Natural killer cell (primary cell): ENCODE results near the gene ALDOB. TPM values are rescaled to one million over a fixed set of nuclear protein-coding genes. Genes with fewer than 3 reads are reported as not detected.

Source experiments
- ATAC-seq, 3 donors: fragments of 150-1000 bp in 2 of 3; fragments of 200-7000 bp in 1 of 3; cut with Tn5 transposase; 1 replicate in 1 of 3; 2 replicates in 2 of 3; pipeline ENCODE4 v1.10.0; 2021; ENCODE audit warnings: mild to moderate bottlenecking in 2 of 3, moderate library complexity in 2 of 3
- DNase-seq, 2 donors: peaks; one replicate each; pipeline versions ENCODE4 v3.0.0 to v3.0.0-alpha.2; 2013 to 2021; ENCODE audit warnings: mixed read lengths in 1 of 2
- H3K27ac ChIP-seq: one replicate; pipeline ENCODE4 v1.5.1; 2013; ENCODE audit warnings: mild to moderate bottlenecking, low read length
- H3K27me3 ChIP-seq: one replicate; pipeline ENCODE4 v1.6.1; 2013; ENCODE audit warnings: low read length; ENCODE audit not compliant: control insufficient read depth, insufficient read depth
- H3K36me3 ChIP-seq: one replicate; pipeline ENCODE4 v1.6.1; 2013; ENCODE audit warnings: low read length; ENCODE audit not compliant: control insufficient read depth, insufficient read depth
- H3K4me1 ChIP-seq: one replicate; pipeline ENCODE4 v1.6.1; 2013; ENCODE audit warnings: low read length; ENCODE audit not compliant: control insufficient read depth, insufficient read depth
- H3K4me3 ChIP-seq: one replicate; pipeline ENCODE4 v1.5.1; 2013; ENCODE audit warnings: low read length
- H3K9me3 ChIP-seq: one replicate; pipeline ENCODE4 v1.6.1; 2013; ENCODE audit warnings: low read length; ENCODE audit not compliant: control insufficient read depth, insufficient read depth
- H3K27ac Mint-ChIP-seq, 2 donors: one replicate each; pipeline ENCODE4 v1.8.0; 2022; ENCODE audit warnings: mild to moderate bottlenecking in 2 of 2, mixed read lengths in 2 of 2, moderate library complexity in 1 of 2
- H3K27me3 Mint-ChIP-seq, 2 donors: one replicate each; pipeline ENCODE4 v1.8.0; 2022; ENCODE audit warnings: low read depth in 2 of 2, mixed read lengths in 2 of 2
- H3K36me3 Mint-ChIP-seq: one replicate; pipeline ENCODE4 v1.8.0; 2022; ENCODE audit warnings: mixed read lengths
- H3K4me1 Mint-ChIP-seq, 2 donors: one replicate each; pipeline ENCODE4 v1.8.0; 2022; ENCODE audit warnings: mixed read lengths in 2 of 2
- H3K4me3 Mint-ChIP-seq: one replicate; pipeline ENCODE4 v1.8.0; 2022; ENCODE audit warnings: mild to moderate bottlenecking, moderate library complexity, mixed read lengths
- H3K9me3 Mint-ChIP-seq, 2 donors: one replicate each; pipeline ENCODE4 v1.8.0; 2022; ENCODE audit warnings: mixed read lengths in 2 of 2
- WGBS: methylation state at CpG from one replicate; pipeline ENCODE4 v1.1.7; 2013; ENCODE audit warnings: missing lambda C conversion rate; ENCODE audit not compliant: insufficient coverage; 5-methylcytosine and 5-hydroxymethylcytosine counted together
- intact Hi-C: fragments of 100-400 bp; cut with micrococcal nuclease; formaldehyde crosslinking; loops from one replicate; pipeline ENCODE4 v1.14.2; 2022
- total RNA-seq, 4 donors: library from RNA; stranded (reverse); fragments of 120-200 nt in 1 of 4; gene quantifications; one replicate each; pipeline versions ENCODE4 v1.2.3 to v1.2.4, GENCODE V29; 2013 to 2022
- TF ChIP-seq, protein P1 (sequence below): fragments of 200-600 bp; IDR thresholded peaks from one replicate; pipeline ENCODE4 v1.8.0; 2022; ENCODE audit warnings: antibody characterized with exemption

The ALDOB gene
- total RNA-seq, 3 donors from 2014 or later (not counting 1 experiment from before 2014, with no cell fraction given) = not detected

DNA sequence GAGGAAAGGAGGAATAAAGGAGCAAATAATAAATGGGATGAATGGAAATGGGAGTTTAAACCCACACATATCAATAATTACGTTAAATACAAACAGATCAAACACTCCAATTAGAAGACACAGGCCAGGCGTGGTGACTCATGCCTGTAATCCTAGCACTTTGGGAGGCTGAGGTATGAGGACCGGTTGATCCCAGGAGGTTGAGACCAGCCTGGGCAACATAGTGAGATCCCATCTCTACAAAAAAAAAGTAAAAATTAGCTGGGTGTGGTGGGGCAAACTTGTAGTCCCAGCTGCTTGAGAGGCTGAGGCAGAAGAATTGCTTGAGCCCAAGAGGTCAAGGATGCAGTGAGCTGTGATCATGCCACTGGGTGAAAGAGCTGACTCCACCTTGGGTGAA lies 54.5 kb downstream of the ALDOB start:
- Histone ChIP-seq H3K4me3 (no peak overlapping the region), H3K4me1 (no peaks in the 10 kb centered on the region), H3K27me3 (no peaks in the 10 kb centered on the region), H3K9me3 (peaks cover 9% of the 10 kb centered on the region), H3K36me3 (no peaks in the 10 kb centered on the region), H3K27ac (no peak overlapping the region)
- Mint-ChIP-seq H3K9me3 (peaks cover 6 to 8% of the 10 kb centered on the region in 2 donors), H3K4me3 (no peak overlapping the region), H3K27ac (no peak overlapping the region), H3K4me1 (no peaks in the 10 kb centered on the region), H3K36me3 (peaks cover 9% of the 10 kb centered on the region), H3K27me3 (peaks cover 0 to 10% of the 10 kb centered on the region in 2 donors)
- ATAC-seq = no peak
- intact Hi-C loops = no loop called here
- TF ChIP-seq, protein P1, sequence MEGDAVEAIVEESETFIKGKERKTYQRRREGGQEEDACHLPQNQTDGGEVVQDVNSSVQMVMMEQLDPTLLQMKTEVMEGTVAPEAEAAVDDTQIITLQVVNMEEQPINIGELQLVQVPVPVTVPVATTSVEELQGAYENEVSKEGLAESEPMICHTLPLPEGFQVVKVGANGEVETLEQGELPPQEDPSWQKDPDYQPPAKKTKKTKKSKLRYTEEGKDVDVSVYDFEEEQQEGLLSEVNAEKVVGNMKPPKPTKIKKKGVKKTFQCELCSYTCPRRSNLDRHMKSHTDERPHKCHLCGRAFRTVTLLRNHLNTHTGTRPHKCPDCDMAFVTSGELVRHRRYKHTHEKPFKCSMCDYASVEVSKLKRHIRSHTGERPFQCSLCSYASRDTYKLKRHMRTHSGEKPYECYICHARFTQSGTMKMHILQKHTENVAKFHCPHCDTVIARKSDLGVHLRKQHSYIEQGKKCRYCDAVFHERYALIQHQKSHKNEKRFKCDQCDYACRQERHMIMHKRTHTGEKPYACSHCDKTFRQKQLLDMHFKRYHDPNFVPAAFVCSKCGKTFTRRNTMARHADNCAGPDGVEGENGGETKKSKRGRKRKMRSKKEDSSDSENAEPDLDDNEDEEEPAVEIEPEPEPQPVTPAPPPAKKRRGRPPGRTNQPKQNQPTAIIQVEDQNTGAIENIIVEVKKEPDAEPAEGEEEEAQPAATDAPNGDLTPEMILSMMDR = no peak
- no peak for DNase-seq
- 95% methylated on average over 3 of the region's 3 CpGs for WGBS

DNA sequence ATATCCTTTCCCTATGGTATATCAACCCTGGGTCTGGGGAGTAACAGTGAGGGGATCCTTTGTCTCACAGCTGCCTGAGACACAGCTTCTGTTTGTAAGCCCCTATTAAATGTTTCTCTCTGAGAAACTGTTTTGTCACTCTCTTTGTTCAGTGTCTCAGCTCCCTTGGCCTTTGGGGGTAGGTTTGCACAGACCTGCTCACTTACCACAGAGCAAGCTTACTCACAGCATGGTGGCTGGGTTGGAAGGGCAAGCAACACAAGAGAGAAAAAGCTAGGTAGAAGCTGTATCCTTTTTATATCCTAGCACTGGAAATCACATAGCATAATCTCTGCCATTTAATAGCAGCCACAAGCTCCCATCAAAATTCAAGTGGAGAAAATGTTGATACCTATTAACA lies 55.3 kb downstream of the ALDOB start:
- intact Hi-C loops = no loop called here
- Mint-ChIP-seq H3K9me3 (peaks cover 6% of the 10 kb centered on the region in 2 donors), H3K4me3 (no peak overlapping the region), H3K36me3 (peaks cover 9% of the 10 kb centered on the region), H3K27me3 (peaks cover 0 to 13% of the 10 kb centered on the region in 2 donors), H3K27ac (no peak overlapping the region), H3K4me1 (no peaks in the 10 kb centered on the region)
- DNase-seq = no peak
- no peak for ATAC-seq
- Histone ChIP-seq H3K27ac (no peak overlapping the region), H3K4me1 (no peaks in the 10 kb centered on the region), H3K36me3 (no peaks in the 10 kb centered on the region), H3K27me3 (no peaks in the 10 kb centered on the region), H3K9me3 (peaks cover 7% of the 10 kb centered on the region), H3K4me3 (no peak overlapping the region)
- TF ChIP-seq, protein P1 = no peak

DNA sequence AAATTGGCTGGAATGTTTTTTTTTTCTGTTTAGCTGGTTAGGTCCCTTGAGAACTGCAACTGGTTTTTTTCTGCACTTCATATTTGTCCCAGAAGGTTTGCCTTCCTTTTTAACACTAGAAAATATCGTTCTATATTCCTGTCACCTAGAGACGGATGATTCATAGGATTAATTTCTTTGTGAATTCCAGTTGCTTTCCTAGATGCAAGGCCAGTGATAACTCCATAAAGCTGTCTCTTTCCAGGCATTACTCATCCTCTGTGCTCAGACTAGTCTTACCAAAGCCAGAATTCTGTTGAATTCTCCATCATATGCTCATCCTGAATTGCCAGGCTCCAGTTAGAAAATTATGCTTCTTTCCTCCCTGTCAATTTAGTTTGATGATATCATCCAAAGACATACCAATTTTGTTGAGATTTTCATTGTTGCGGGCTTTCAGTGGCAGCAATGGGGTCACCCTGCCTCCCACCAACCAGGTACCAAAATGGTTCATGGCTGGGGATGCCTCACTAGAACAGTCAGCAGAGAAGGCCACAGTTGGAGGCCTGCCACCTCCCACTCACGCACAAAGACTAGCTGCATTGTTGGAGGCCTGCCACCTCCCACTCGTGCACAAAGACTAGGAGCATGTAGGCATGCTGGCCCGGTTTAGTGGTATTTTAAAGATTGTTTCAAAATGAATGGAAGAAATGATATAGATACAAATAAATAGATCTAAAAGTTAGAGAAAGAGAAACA lies 59.3 kb downstream of the ALDOB start:
- H3K4me3 Mint-ChIP-seq = no peak overlapping the region
- TF ChIP-seq, protein P1 = no peak
- H3K27ac ChIP-seq = no peak overlapping the region
- ATAC-seq (no peak), DNase-seq (no peak)
- no peak overlapping the region for H3K4me3 ChIP-seq
- 95% methylated on average over 6 of the region's 6 CpGs for WGBS
- H3K27ac Mint-ChIP-seq = no peak overlapping the region
- intact Hi-C loops = loop anchor here (5.0 kb wide), 1 partner anchor 51 kb away; no protein-coding TSS in a partner anchor
- H3K9me3 ChIP-seq = no peaks in the 10 kb centered on the region
- H3K36me3 Mint-ChIP-seq = no peaks in the 10 kb centered on the region
- no peaks in the 10 kb centered on the region for H3K4me1 ChIP-seq
- H3K27me3 Mint-ChIP-seq = peaks cover 6 to 20% of the 10 kb centered on the region in 2 donors
- H3K9me3 Mint-ChIP-seq = no peaks in the 10 kb centered on the region
- no peaks in the 10 kb centered on the region for H3K36me3 ChIP-seq
- no peaks in the 10 kb centered on the region for H3K4me1 Mint-ChIP-seq
- no peaks in the 10 kb centered on the region for H3K27me3 ChIP-seq

DNA sequence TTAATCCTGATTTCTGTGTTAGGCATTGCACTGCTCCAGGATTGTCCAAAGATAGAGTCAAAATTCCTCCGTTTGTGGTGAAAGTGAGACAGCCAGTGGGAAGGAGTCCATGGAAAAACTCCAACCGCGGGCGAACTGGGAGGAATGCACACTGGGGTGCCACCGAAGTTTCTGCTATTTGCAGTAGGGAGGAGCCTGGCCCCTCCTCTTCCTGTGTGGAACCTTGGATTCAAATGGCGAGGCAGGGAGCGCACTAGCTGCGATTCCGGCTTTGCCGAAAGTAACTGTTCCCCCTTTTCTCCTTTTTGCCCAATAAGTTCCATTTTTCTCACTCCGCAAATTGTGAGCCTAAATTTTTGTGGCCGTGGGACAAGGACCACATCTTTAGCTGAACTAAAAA lies 60.0 kb downstream of the ALDOB start:
- H3K36me3 ChIP-seq = no peaks in the 10 kb centered on the region
- TF ChIP-seq, protein P1 = no peak
- H3K27me3 ChIP-seq = no peaks in the 10 kb centered on the region
- 94% methylated on average over 12 of the region's 12 CpGs for WGBS
- H3K4me3 Mint-ChIP-seq = no peak overlapping the region
- intact Hi-C loops = loop anchor here (5.0 kb wide), 1 partner anchor 52 kb away; no protein-coding TSS in a partner anchor
- no peaks in the 10 kb centered on the region for H3K4me1 Mint-ChIP-seq
- peaks cover 10 to 23% of the 10 kb centered on the region in 2 donors for H3K27me3 Mint-ChIP-seq
- no peak overlapping the region for H3K27ac Mint-ChIP-seq
- no peaks in the 10 kb centered on the region for H3K9me3 Mint-ChIP-seq
- no peaks in the 10 kb centered on the region for H3K36me3 Mint-ChIP-seq
- ATAC-seq (no peak), DNase-seq (no peak)
- H3K4me3 ChIP-seq = no peak overlapping the region
- H3K9me3 ChIP-seq = no peaks in the 10 kb centered on the region
- no peaks in the 10 kb centered on the region for H3K4me1 ChIP-seq
- no peak overlapping the region for H3K27ac ChIP-seq
